Central memory CD8-positive, alpha-beta T cell (primary cell): ENCODE results near the gene SNRPD1.
"Not testable (repeated sequence)": the region's sequence is repeated elsewhere in the genome, so short reads cannot be mapped to it uniquely, and the experiment has no call there.

ENCODE experiments used
- ATAC-seq: fragments of 150-1000 bp; cut with Tn5 transposase; replicated peaks from 2 replicates; pipeline ENCODE4 v1.10.0; 2022; ENCODE audit warnings: mild to moderate bottlenecking, moderate FRiP score, moderate number of reproducible peaks; ENCODE audit not compliant: poor library complexity, severe bottlenecking; ENCODE audit errors: extremely low read depth
- DNase-seq, 2 donors: peaks; one replicate each; pipeline ENCODE4 v3.0.0; 2021; ENCODE audit warnings: low spot score in 2 of 2
- H3K27ac Mint-ChIP-seq: one replicate; pipeline ENCODE4 v1.8.0; 2022; ENCODE audit warnings: low read depth, mild to moderate bottlenecking, moderate library complexity, mixed read lengths
- H3K27me3 Mint-ChIP-seq: one replicate; pipeline ENCODE4 v1.8.0; 2022; ENCODE audit warnings: mixed read lengths
- H3K36me3 Mint-ChIP-seq: one replicate; pipeline ENCODE4 v1.8.0; 2022; ENCODE audit warnings: mild to moderate bottlenecking, moderate library complexity, mixed read lengths; ENCODE audit not compliant: insufficient read depth
- H3K4me1 Mint-ChIP-seq: one replicate; pipeline ENCODE4 v1.8.0; 2022; ENCODE audit warnings: mixed read lengths
- H3K4me3 Mint-ChIP-seq: one replicate; pipeline ENCODE4 v1.8.0; 2022; ENCODE audit warnings: mild to moderate bottlenecking, moderate library complexity, mixed read lengths
- H3K9me3 Mint-ChIP-seq: one replicate; pipeline ENCODE4 v1.8.0; 2022; ENCODE audit warnings: mixed read lengths

SNRPD1 gene

DNA sequence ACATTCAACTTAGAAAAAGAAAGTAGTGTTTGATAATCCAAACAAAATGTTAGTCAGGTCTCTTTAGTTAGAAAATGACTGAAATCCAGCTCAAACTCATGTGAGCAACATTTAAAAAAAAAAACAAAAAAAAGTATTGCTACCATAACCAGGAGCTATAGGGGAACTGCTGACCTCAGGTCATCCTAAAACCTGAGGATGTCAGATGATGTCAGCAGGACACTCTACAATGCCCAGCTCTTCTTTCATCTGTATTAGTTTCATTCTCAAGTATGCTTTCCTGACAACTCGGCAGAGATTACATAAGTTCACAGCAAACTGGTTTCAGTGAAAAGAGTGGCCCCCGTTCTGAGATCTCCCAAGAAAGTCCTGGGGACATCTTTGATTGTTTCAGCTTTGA is 7.4 kb upstream of the SNRPD1 start:
- peaks cover 15% of the 10 kb centered on the region for H3K4me1 Mint-ChIP-seq
- peak overlapping the region; percentile 65 for H3K27ac Mint-ChIP-seq
- ATAC-seq, result no peak
- peaks cover 17% of the 10 kb centered on the region for H3K36me3 Mint-ChIP-seq
- no peaks in the 10 kb centered on the region for H3K9me3 Mint-ChIP-seq
- H3K4me3 Mint-ChIP-seq, result peak overlapping the region; percentile 31
- no peak for DNase-seq
- H3K27me3 Mint-ChIP-seq, result no peaks in the 10 kb centered on the region

DNA sequence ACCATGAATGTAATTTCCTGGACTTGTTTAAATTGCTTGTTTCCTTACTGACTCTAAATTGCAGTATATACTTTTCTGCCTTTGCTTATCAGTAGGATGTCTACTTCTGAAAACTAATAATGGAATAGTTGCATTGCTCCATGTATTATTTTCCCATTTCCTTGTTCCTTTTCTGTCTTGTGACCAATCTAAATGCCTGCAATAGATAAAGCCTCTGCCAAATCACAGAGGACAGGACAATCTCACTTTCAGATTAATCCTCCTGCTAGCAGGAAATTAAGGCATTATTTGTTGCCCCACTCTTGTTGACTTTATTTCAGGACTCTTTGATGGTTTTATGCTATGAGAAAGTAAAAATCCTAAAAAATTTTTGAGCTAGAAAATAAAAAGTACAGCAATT is 6.9 kb upstream of the SNRPD1 start:
- peaks cover 12% of the 10 kb centered on the region for H3K36me3 Mint-ChIP-seq
- peak overlapping the region; percentile 65 for H3K27ac Mint-ChIP-seq

DNA sequence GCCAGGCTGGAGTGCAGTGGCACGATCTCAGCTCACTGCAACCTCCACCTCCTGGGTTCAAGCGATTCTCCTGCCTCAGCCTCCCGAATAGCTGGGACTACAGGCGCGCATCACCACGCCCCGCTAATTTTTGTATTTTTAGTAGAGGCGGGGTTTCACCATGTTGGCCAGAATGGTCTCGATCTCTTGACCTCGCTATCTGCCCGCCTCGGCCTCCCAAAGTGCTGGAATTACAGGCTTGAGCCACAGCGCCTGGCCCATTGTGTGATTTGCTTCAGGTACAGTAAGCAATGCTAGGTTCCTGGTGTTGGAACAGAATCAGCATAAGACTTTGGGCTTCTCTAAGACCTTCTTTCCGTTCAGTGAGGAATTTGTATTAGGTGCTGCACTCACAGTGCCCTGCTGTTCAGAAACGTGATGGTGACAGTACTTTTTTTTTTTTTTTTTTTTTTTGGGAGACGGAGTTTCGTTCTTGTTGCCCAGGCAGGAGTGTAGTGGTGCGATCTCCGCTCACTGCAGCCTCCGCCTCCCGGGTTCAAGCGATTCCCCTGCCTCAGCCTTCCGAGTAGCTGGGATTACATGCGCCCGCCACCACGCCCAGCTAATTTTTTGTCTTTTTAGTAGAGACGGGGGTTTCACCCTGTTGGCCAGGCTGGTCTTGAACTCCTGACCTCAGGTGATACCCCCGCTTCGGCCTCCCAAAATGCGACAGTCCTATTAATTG is 551 bp upstream of the SNRPD1 start:
- peaks cover 11% of the 10 kb centered on the region for H3K36me3 Mint-ChIP-seq
- not testable (repeated sequence) for H3K9me3 Mint-ChIP-seq, DNase-seq, ATAC-seq, H3K27me3 Mint-ChIP-seq
- H3K27ac Mint-ChIP-seq, result peak overlapping the region; percentile 96
- peaks cover 25% of the 10 kb centered on the region for H3K4me1 Mint-ChIP-seq
- H3K4me3 Mint-ChIP-seq, result peak overlapping the region; percentile 94

More for the DNA sequence above, 6.9 kb upstream of the SNRPD1 start:
- peak overlapping the region; percentile 31 for H3K4me3 Mint-ChIP-seq
- no peaks in the 10 kb centered on the region for H3K9me3 Mint-ChIP-seq
- H3K4me1 Mint-ChIP-seq, result peaks cover 12% of the 10 kb centered on the region
- DNase-seq (no peak), ATAC-seq (no peak)
- no peaks in the 10 kb centered on the region for H3K27me3 Mint-ChIP-seq

DNA sequence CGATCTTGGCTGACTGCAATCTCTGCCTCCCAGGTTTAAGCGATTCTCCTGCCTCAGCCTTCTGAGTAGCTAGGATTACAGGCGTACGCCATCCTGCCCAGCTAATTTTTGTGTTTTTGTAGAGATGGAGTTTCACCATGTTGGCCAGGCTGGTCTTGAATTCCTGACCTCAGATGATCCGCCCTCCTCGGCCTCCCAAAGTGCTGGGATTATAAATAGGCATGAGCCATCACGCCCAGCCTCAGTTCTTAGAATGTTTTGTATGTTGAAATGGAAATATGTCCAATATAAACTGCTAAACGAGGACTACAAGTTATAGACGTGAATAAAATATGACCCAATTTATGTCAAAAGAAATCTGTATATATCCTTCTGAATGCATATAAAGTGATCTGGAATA is 9.5 kb downstream of the SNRPD1 start:
- not testable (repeated sequence) for H3K9me3 Mint-ChIP-seq, H3K27ac Mint-ChIP-seq, ATAC-seq, H3K27me3 Mint-ChIP-seq, DNase-seq, H3K4me3 Mint-ChIP-seq
- Mint-ChIP-seq H3K36me3 (peaks cover 67% of the 10 kb centered on the region), H3K4me1 (peaks cover 23% of the 10 kb centered on the region)

DNA sequence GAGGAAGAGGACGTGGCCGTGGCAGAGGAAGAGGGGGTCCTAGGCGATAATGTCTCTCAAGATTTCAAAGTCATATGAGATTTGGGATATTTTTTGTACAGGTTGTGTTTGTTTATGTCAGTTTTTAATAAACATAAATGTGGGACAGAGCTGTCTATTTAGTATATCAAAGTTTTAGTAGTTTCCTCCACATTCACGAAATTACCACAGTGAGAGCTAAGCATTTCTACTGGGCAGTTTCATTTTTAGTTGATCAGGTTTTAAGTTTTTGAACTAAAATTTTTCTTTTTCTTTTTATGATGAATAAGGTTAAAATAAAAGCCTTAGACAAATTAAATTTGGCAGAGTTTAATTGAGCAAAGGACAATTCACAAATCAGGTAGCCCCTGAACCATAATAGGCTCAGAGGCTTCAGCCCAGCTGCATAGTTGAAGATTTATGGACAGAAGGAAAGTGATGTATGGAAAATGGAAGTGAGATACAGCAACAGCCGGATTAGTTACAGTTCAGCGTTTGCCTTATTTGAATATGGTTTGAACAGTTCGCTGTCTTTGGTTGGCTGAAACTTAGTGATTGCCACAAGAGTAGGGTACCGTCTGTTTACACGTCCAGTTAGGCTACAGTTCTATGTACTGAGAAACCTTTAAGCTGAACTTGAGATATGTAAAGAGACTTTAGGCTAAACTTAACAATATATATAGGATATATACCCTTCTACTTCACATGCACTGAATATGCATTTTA is 17.1 kb downstream of the SNRPD1 start:
- no peaks in the 10 kb centered on the region for H3K9me3 Mint-ChIP-seq
- H3K4me1 Mint-ChIP-seq, result peaks cover 11% of the 10 kb centered on the region
- DNase-seq (no peak), ATAC-seq (no peak)
- peak overlapping the region; percentile 1 for H3K4me3 Mint-ChIP-seq
- peak overlapping the region; percentile 75 for H3K27ac Mint-ChIP-seq
- H3K36me3 Mint-ChIP-seq, result peaks cover 60% of the 10 kb centered on the region
- no peaks in the 10 kb centered on the region for H3K27me3 Mint-ChIP-seq

DNA sequence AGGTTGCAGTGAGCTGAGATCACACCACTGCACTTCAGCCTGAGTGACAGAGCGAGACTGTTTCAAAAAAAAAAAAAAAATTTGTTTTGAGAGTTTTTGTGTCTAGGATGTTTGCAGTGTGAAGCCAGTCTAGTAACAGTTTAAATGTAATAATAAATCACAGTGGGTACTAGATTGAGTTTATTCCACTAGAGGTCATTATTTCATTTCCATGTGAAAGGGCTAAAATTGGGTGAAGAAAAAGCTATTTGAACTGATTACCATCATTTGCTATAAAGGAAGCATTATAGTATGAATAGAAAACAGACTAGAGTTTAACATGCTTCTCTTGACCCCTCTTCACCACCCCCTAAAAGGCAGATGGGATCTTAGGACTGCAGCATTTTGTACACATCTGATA is 20.3 kb downstream of the SNRPD1 start:
- no peak overlapping the region for H3K27ac Mint-ChIP-seq
- H3K9me3 Mint-ChIP-seq, result no peaks in the 10 kb centered on the region
- H3K36me3 Mint-ChIP-seq, result peaks cover 36% of the 10 kb centered on the region
- H3K4me3 Mint-ChIP-seq, result no peak overlapping the region
- DNase-seq (no peak), ATAC-seq (no peak)
- H3K4me1 Mint-ChIP-seq, result peaks cover 7% of the 10 kb centered on the region
- H3K27me3 Mint-ChIP-seq, result no peaks in the 10 kb centered on the region

DNA sequence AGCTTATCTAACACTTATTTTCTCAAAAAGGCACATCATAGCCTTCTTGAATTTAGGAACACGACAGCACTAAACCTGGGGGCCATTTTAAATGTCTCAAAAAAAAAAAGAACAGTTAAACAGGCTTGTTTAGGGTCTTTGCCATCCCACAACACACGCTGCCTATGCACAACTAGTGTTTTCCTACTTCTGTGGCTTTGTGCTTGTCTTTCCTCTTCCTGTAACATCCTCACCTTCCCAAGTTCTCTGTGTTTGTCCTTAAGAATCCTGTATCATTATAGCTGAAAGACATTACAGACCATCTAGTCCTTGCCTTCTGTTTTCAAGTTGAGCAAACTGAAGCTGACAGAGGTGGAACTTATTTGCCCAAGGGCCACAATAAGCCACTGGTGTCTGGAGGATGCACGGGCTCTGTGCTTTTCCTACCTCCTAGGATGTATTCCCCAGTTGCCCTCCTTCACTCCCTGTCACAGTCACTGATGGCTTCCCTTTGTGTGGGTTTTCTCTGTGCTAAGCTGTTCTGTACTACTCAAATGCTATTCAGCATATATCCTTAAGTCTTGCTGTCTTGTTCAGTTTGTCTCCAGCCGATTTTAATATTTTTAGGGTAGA is 22.6 kb downstream of the SNRPD1 start:
- DNase-seq (no peak), ATAC-seq (no peak)
- H3K27me3 Mint-ChIP-seq, result no peaks in the 10 kb centered on the region
- H3K9me3 Mint-ChIP-seq, result no peaks in the 10 kb centered on the region
- no peak overlapping the region for H3K4me3 Mint-ChIP-seq
- H3K4me1 Mint-ChIP-seq, result no peaks in the 10 kb centered on the region
- peak overlapping the region; percentile 56 for H3K27ac Mint-ChIP-seq
- H3K36me3 Mint-ChIP-seq, result peaks cover 22% of the 10 kb centered on the region

DNA sequence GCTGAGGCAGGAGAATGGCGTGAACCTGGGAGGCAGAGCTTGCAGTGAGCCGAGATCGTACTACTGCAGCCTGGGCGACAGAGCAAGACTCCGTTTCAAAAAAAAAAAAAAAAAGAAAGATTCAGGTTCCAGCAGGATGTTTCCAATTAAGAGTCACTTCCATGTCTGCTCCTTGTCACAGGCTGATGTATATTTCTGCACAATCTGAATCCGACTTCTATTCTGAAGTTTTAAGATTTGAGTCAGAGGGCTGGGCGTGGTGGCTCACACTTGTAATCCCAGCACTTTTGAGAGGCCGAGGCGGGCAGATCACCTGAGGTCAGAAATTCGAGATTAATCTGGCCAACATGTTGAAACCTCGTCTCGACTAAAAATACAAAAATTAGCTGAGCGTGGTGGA is 24.7 kb downstream of the SNRPD1 start:
- no peak overlapping the region for H3K27ac Mint-ChIP-seq

DNA sequence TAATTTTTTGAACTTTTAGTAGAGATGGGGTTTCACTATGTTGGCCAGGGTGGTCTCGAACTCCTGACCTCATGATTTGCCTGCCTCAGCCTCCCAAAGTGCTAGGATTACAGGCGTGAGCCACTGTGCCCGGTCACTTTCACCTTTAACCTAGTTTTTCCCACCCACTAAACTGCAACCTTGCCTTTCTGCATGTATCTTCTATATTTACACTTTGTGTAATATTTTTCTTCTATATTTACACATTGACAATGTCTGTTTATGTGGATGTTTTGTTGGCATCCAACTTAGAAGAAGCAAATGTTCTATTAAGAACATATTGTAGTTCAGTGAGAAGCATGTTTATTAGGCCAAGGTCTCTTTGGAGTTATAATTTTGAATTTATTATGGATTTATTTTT is 26.7 kb downstream of the SNRPD1 start:
- H3K9me3 Mint-ChIP-seq, result no peaks in the 10 kb centered on the region
- H3K4me1 Mint-ChIP-seq, result no peaks in the 10 kb centered on the region
- DNase-seq, result no peak
- H3K27me3 Mint-ChIP-seq, result no peaks in the 10 kb centered on the region
- peak overlapping the region; percentile 20 for H3K27ac Mint-ChIP-seq
- peaks cover 5% of the 10 kb centered on the region for H3K36me3 Mint-ChIP-seq
- ATAC-seq, result no peak
- H3K4me3 Mint-ChIP-seq, result no peak overlapping the region

More for the DNA sequence above, 24.7 kb downstream of the SNRPD1 start:
- Mint-ChIP-seq H3K27me3 (no peaks in the 10 kb centered on the region), H3K9me3 (no peaks in the 10 kb centered on the region), H3K4me1 (no peaks in the 10 kb centered on the region), H3K4me3 (no peak overlapping the region), H3K36me3 (peaks cover 7% of the 10 kb centered on the region)
- ATAC-seq (no peak), DNase-seq (no peak)

DNA sequence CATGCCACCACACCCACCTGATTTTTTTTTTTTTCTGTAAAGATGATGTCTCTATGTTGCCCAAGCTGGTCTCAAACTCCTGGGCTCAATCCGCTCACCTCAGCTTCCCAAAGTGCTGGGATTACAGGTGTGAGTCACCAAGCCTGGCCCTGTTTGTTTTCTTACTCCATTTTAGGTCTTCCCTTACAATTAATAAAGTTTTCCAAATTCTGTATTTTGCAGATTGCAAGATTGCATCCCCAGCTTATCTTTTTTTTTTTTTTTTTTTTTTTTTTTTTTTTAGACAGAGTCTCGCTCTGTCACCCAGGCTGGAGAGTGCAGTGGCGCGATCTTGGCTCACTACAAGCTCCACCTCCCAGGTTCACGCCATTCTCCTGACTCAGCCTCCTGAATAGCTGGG is 28.3 kb downstream of the SNRPD1 start:
- peak overlapping the region; percentile 51 for H3K27ac Mint-ChIP-seq
- not testable (repeated sequence) for H3K27me3 Mint-ChIP-seq, H3K9me3 Mint-ChIP-seq, H3K4me3 Mint-ChIP-seq, H3K36me3 Mint-ChIP-seq, H3K4me1 Mint-ChIP-seq, ATAC-seq, DNase-seq

DNA sequence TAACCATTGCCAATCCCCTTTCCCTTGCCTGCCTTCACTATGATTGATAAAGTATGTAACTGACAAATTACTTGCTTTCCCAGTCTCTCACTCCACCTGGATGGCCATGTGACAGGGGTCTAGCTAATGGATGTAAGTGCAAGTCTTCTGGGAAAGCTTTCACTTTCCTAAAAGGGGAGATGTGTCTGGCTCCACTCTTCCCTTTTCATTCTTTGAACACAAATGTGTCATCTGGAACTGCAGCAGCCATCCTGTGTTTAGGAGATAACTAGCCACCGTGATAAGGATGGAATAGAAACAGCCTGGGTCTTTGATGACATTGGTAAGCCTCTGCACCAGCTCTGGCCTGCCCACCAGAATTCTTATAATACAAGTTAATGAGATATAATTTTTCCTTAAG is 38.2 kb downstream of the SNRPD1 start:
- no peaks in the 10 kb centered on the region for H3K9me3 Mint-ChIP-seq
- H3K27me3 Mint-ChIP-seq, result no peaks in the 10 kb centered on the region
- ATAC-seq (no peak), DNase-seq (no peak)
- H3K36me3 Mint-ChIP-seq, result peaks cover 16% of the 10 kb centered on the region
- no peak overlapping the region for H3K4me3 Mint-ChIP-seq
- no peak overlapping the region for H3K27ac Mint-ChIP-seq
- H3K4me1 Mint-ChIP-seq, result peaks cover 6% of the 10 kb centered on the region

DNA sequence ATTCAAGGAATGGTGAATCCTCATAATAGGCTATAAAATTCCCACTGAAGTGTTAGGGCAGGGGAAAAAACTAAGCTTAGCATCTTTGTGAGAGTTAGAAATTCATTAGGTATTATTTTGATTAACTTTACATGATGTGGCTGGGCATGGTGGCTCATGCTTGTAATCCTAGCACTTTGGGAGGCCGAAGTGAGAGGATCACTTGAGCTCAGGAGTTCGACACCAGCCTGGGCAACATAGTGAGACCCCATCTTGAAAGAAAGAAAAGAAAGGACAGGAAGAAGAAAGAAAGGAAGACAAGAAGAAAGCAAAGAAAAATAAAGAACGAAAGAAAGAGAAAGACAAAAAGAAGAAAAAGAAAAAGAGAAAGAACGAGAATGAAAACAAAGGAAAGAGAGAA is 40.0 kb downstream of the SNRPD1 start:
- Mint-ChIP-seq H3K27ac (peak overlapping the region; percentile 72), H3K36me3 (peaks cover 25% of the 10 kb centered on the region)

DNA sequence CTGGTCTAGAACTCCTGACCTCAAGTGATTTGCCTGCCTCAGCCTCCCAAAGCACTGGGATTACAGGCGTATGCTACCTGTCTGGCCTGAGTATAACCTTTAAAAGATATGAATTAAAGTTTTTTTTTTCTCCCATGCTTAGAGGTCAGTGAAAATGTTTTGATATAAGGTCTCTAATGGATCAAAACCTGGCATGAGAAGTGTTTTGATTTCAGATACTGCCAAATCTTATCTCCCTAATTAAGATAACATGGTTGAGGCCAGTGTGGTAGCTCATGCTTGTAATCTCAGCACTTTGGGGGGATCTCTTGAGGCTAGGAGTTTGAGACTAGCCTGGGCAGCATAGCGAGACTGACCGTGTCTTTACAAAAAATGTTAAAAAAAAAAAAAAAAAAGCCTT is 41.2 kb downstream of the SNRPD1 start:
- H3K27ac Mint-ChIP-seq, result no peak overlapping the region
- peaks cover 6% of the 10 kb centered on the region for H3K4me1 Mint-ChIP-seq
- H3K36me3 Mint-ChIP-seq, result peaks cover 32% of the 10 kb centered on the region
- ATAC-seq, result no peak
- H3K4me3 Mint-ChIP-seq, result no peak overlapping the region
- DNase-seq, result no peak
- H3K27me3 Mint-ChIP-seq, result no peaks in the 10 kb centered on the region
- H3K9me3 Mint-ChIP-seq, result no peaks in the 10 kb centered on the region

More for the DNA sequence above, 40.0 kb downstream of the SNRPD1 start:
- Mint-ChIP-seq H3K4me1 (peaks cover 6% of the 10 kb centered on the region), H3K9me3 (no peaks in the 10 kb centered on the region), H3K4me3 (no peak overlapping the region), H3K27me3 (no peaks in the 10 kb centered on the region)
- DNase-seq, result no peak
- no peak for ATAC-seq
